Nucleus accumbens (tissue), 56 donors: ENCODE measurements around the gene ZNF148.

Source experiments
- DNase-seq, 56 donors: peaks; one replicate each; lab custom pipeline; 2025; lab: John Stamatoyannopoulos, UW

ZNF148 gene

GRCh38 chr3:125334675-125335560, 40.2 kb downstream of the ZNF148 start:
- no peak for DNase-seq

- no peak for DNase-seq
Measured at GRCh38 chr3:125332504-125332903, 42.6 kb downstream of the ZNF148 start.

GRCh38 chr3:125331243-125331642, 43.9 kb downstream of the ZNF148 start:
- DNase-seq = no peak

- DNase-seq = no peak
Measured at GRCh38 chr3:125326957-125327356, 48.2 kb downstream of the ZNF148 start.

GRCh38 chr3:125325746-125326145, 49.4 kb downstream of the ZNF148 start:
- DNase-seq = no peak

- no peak for DNase-seq
Measured at GRCh38 chr3:125324341-125324740, 50.8 kb downstream of the ZNF148 start.

- no peak for DNase-seq
Measured at GRCh38 chr3:125322917-125323316, 52.2 kb downstream of the ZNF148 start.

GRCh38 chr3:125322166-125322565, 53.0 kb downstream of the ZNF148 start:
- DNase-seq = no peak

GRCh38 chr3:125319765-125320164, 55.4 kb downstream of the ZNF148 start:
- no peak for DNase-seq

- DNase-seq = no peak
Measured at GRCh38 chr3:125318871-125319270, 56.3 kb downstream of the ZNF148 start.

GRCh38 chr3:125318167-125318865, 56.8 kb downstream of the ZNF148 start:
- no peak for DNase-seq

GRCh38 chr3:125317761-125318160, 57.4 kb downstream of the ZNF148 start:
- DNase-seq = no peak

GRCh38 chr3:125316949-125317348, 58.2 kb downstream of the ZNF148 start:
- DNase-seq = no peak

GRCh38 chr3:125316246-125316645, 58.9 kb downstream of the ZNF148 start:
- DNase-seq = no peak

GRCh38 chr3:125313060-125313635, 62.0 kb downstream of the ZNF148 start:
- no peak for DNase-seq

- no peak for DNase-seq
Measured at GRCh38 chr3:125310623-125311081, 64.5 kb downstream of the ZNF148 start.

- no peak for DNase-seq
Measured at GRCh38 chr3:125309476-125309875, 65.6 kb downstream of the ZNF148 start.

GRCh38 chr3:125306620-125307019, 68.5 kb downstream of the ZNF148 start:
- DNase-seq = no peak

- DNase-seq = no peak
Measured at GRCh38 chr3:125302932-125303331, 72.2 kb downstream of the ZNF148 start.

GRCh38 chr3:125300416-125300815, 74.7 kb downstream of the ZNF148 start:
- DNase-seq = no peak

- DNase-seq = no peak
Measured at GRCh38 chr3:125294411-125294810, 80.7 kb downstream of the ZNF148 start.
